HepG2 (cell line): ENCODE measurements around the gene UCKL1. TPM values are rescaled to one million over a fixed set of nuclear protein-coding genes. Genes with fewer than 3 reads are reported as not detected.

Experiments
- DMAP1 ChIP-seq: IDR thresholded peaks from 2 replicates; pipeline ENCODE4 v1.6.1; 2016
- FLYWCH1 ChIP-seq: sonication (generic); formaldehyde crosslinking; IDR thresholded peaks from 2 replicates; pipeline ENCODE4 v1.8.1; 2023; ENCODE audit warnings: mild to moderate bottlenecking, missing genetic modification reagents
- KDM1A ChIP-seq: IDR thresholded peaks from 2 replicates; pipeline ENCODE4 v1.6.1; 2016; ENCODE audit warnings: missing compliant biosample characterization
- NFIC ChIP-seq: IDR thresholded peaks from 2 replicates; pipeline ENCODE4 v1.6.1; 2012; ENCODE audit warnings: mild to moderate bottlenecking, low read length, inconsistent platforms
- NR2F2 ChIP-seq: IDR thresholded peaks from 2 replicates; pipeline ENCODE4 v1.6.1; 2012; ENCODE audit warnings: low read depth, inconsistent platforms, borderline replicate concordance
- PAX8 ChIP-seq: sonication (generic); formaldehyde crosslinking; IDR thresholded peaks from 2 replicates; pipeline ENCODE4 v1.8.0; 2022; ENCODE audit warnings: mild to moderate bottlenecking, missing genetic modification reagents, borderline replicate concordance
- PHF5A ChIP-seq: IDR thresholded peaks from one replicate; pipeline ENCODE4 v1.6.1; 2018; ENCODE audit warnings: low read depth, missing genetic modification reagents; ENCODE audit not compliant: unreplicated experiment
- RARG ChIP-seq: sonication (generic); formaldehyde crosslinking; IDR thresholded peaks from 2 replicates; pipeline ENCODE4 v1.4.0; 2020; ENCODE audit warnings: low read depth, mild to moderate bottlenecking, missing genetic modification reagents
- SMARCC2 ChIP-seq: fragments of 450-650 bp; IDR thresholded peaks from 2 replicates; pipeline ENCODE4 v1.6.1; 2017; ENCODE audit warnings: antibody characterized with exemption, mild to moderate bottlenecking
- SPEN ChIP-seq: sonication (generic); formaldehyde crosslinking; IDR thresholded peaks from 2 replicates; pipeline ENCODE4 v1.5.1; 2020; ENCODE audit warnings: low read depth, mild to moderate bottlenecking, missing genetic modification reagents
- TMF1 ChIP-seq: sonication (generic); formaldehyde crosslinking; IDR thresholded peaks from 2 replicates; pipeline ENCODE4 v1.8.1; 2022; ENCODE audit warnings: low read depth, missing genetic modification reagents
- ZNF430 ChIP-seq: sonication (generic); formaldehyde crosslinking; IDR thresholded peaks from 2 replicates; pipeline ENCODE4 v1.9.0; 2021; ENCODE audit warnings: mild to moderate bottlenecking, missing genetic modification reagents
- ZNF614 ChIP-seq: IDR thresholded peaks from 2 replicates; pipeline ENCODE4 v1.6.1; 2018; ENCODE audit warnings: missing biosample characterization, missing genetic modification reagents, inconsistent platforms, borderline replicate concordance
- ZNF652 ChIP-seq: IDR thresholded peaks from 2 replicates; pipeline ENCODE4 v1.6.1; 2016; ENCODE audit warnings: low read depth, borderline replicate concordance
- ZNF674 ChIP-seq: sonication (generic); formaldehyde crosslinking; IDR thresholded peaks from 2 replicates; pipeline ENCODE4 v1.5.0; 2020; ENCODE audit warnings: low read depth, mild to moderate bottlenecking, missing genetic modification reagents
- ZNF773 ChIP-seq: sonication (generic); formaldehyde crosslinking; IDR thresholded peaks from 2 replicates; pipeline ENCODE4 v1.4.0; 2020; ENCODE audit warnings: missing genetic modification reagents, borderline replicate concordance
- ZSCAN29 ChIP-seq: sonication (generic); formaldehyde crosslinking; conservative IDR thresholded peaks from 2 replicates; pipeline ENCODE4 v1.4.0; 2020; ENCODE audit warnings: mild to moderate bottlenecking, missing genetic modification reagents
- polyA plus RNA-seq, 8 experiments: library from polyadenylated mRNA; depleted of rRNA in 3 of 8; stranded (reverse) in 7 of 8; unstranded in 1 of 8; fragments of >200 nt; fragmentation: Illumina TruSeq in 4 of 8; extraction: Trizol in 4 of 8; gene quantifications; 2 replicates each; pipeline versions ENCODE4 v1.2.1 to v1.2.3, GENCODE V29; 2011 to 2016; ENCODE audit warnings: low read depth in 4 of 8, missing spikeins in 1 of 8, mixed read lengths in 1 of 8; ENCODE audit not compliant: insufficient read depth in 1 of 8
- total RNA-seq, 5 experiments: library from RNA; depleted of rRNA; stranded (reverse); fragments of >200 nt; fragmentation: Illumina TruSeq; extraction: Trizol; gene quantifications; 2 replicates each; pipeline ENCODE4 v1.2.3, GENCODE V29; 2016; ENCODE audit warnings: low read depth in 1 of 5
- TF ChIP-seq, protein P1 (sequence below): sonication (generic); formaldehyde crosslinking; IDR thresholded peaks from 2 replicates; pipeline ENCODE4 v1.4.0; 2020; ENCODE audit warnings: missing genetic modification reagents; ENCODE audit errors: not compliant biosample characterization
- TF ChIP-seq, protein P2 (sequence below): sonication (generic); formaldehyde crosslinking; conservative IDR thresholded peaks from 2 replicates; pipeline ENCODE4 v1.8.1; 2023; ENCODE audit warnings: missing genetic modification reagents
- TF ChIP-seq, protein P3 (sequence below): sonication (generic); formaldehyde crosslinking; IDR thresholded peaks from 2 replicates; pipeline ENCODE4 v1.4.0; 2020; ENCODE audit warnings: missing genetic modification reagents, borderline replicate concordance
- TF ChIP-seq, protein P4 (sequence below): sonication (generic); formaldehyde crosslinking; IDR thresholded peaks from 2 replicates; pipeline ENCODE4 v1.4.0; 2020; ENCODE audit warnings: missing genetic modification reagents, borderline replicate concordance

Gene UCKL1
- total and polyA plus RNA-seq, 2 of the 13 experiments (the other 11 are each of a cell fraction or from before 2014, with no cell fraction given), result 50.2 to 126 TPM

DNA sequence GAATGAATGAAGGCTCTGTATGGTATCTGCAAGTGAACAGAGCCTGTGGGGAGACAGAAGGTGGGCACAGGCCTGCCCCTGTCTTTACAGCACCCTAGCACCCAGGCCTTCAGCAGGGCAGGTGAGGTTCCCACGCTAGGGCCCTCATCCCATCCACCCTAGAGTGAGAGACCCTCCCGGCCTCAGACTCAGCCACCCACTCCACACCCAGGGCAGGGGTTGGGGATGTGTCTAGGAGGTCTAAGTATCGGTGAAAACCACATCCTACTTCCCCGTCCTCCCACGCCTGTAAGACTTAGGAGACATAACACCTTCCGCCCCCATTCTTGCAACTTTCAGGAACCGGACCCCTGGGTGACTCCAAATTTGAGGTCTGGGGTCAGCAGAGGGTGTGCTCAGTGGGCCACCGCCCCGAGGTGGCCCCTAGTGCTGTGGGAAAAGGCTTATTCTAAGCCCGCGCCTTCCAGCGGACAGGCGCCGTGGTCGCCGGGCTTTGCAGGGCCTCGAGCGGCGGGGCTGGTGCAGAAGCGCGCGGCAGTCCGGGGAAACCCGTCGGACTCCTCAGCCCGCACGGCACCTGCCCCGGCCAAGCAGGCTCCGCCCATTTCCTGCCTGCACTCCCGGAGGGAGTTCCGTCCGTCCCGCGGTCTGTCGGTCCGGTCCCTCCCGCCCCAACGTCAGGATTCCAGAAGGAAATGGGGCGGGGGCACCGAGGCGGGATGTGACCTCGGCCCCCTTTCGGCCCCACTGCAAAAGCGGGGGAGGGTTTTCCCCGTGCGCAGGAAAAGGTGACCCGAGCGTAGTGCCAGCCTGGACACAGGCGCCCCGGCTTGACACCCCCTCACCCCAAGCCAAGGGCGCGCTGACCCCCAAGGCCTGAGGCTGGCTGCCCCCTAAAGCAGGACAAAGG lies 22.4 kb upstream of the UCKL1 start (continued):
- TF ChIP-seq, protein P1, sequence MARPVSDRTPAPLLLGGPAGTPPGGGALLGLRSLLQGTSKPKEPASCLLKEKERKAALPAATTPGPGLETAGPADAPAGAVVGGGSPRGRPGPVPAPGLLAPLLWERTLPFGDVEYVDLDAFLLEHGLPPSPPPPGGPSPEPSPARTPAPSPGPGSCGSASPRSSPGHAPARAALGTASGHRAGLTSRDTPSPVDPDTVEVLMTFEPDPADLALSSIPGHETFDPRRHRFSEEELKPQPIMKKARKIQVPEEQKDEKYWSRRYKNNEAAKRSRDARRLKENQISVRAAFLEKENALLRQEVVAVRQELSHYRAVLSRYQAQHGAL (CRISPR knock-in tag), result peak; percentile 58
- TF ChIP-seq NFIC (no peak), ZNF773 (CRISPR knock-in tag) (peak; percentile 68; the same call in 1 of the 2 replicates), FLYWCH1 (no peak), SMARCC2 (no peak), ZNF614 (CRISPR knock-in tag) (peak; percentile 93; the same call in 1 of the 2 replicates), DMAP1 (peak; percentile 88; the same call in 1 of the 2 replicates), KDM1A (CRISPR knock-in tag) (no peak), RARG (CRISPR knock-in tag) (no peak), ZNF674 (CRISPR knock-in tag) (no peak), ZSCAN29 (CRISPR knock-in tag) (no peak), TMF1 (CRISPR knock-in tag) (no peak), PHF5A (CRISPR knock-in tag) (peak; percentile 95), PAX8 (CRISPR knock-in tag) (no peak), SPEN (peak; percentile 78), ZNF652 (CRISPR knock-in tag) (no peak; the same call in 1 of the 2 replicates), NR2F2 (0 out of 2 replicates have a peak, but pooled peaks have one; percentile 17), ZNF430 (CRISPR knock-in tag) (peak; percentile 97)
- TF ChIP-seq, protein P2, sequence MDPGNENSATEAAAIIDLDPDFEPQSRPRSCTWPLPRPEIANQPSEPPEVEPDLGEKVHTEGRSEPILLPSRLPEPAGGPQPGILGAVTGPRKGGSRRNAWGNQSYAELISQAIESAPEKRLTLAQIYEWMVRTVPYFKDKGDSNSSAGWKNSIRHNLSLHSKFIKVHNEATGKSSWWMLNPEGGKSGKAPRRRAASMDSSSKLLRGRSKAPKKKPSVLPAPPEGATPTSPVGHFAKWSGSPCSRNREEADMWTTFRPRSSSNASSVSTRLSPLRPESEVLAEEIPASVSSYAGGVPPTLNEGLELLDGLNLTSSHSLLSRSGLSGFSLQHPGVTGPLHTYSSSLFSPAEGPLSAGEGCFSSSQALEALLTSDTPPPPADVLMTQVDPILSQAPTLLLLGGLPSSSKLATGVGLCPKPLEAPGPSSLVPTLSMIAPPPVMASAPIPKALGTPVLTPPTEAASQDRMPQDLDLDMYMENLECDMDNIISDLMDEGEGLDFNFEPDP (CRISPR knock-in tag), result no peak
- TF ChIP-seq, protein P3, sequence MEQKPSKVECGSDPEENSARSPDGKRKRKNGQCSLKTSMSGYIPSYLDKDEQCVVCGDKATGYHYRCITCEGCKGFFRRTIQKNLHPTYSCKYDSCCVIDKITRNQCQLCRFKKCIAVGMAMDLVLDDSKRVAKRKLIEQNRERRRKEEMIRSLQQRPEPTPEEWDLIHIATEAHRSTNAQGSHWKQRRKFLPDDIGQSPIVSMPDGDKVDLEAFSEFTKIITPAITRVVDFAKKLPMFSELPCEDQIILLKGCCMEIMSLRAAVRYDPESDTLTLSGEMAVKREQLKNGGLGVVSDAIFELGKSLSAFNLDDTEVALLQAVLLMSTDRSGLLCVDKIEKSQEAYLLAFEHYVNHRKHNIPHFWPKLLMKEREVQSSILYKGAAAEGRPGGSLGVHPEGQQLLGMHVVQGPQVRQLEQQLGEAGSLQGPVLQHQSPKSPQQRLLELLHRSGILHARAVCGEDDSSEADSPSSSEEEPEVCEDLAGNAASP (CRISPR knock-in tag), result peak; percentile 55
- TF ChIP-seq, protein P4, sequence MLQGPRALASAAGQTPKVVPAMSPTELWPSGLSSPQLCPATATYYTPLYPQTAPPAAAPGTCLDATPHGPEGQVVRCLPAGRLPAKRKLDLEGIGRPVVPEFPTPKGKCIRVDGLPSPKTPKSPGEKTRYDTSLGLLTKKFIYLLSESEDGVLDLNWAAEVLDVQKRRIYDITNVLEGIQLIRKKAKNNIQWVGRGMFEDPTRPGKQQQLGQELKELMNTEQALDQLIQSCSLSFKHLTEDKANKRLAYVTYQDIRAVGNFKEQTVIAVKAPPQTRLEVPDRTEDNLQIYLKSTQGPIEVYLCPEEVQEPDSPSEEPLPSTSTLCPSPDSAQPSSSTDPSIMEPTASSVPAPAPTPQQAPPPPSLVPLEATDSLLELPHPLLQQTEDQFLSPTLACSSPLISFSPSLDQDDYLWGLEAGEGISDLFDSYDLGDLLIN, result peak; percentile 95; the same call in 1 of the 2 replicates
